CD4-positive, alpha-beta T cell (primary cell): ENCODE data around the gene SH3RF3. TPM values are rescaled to one million over a fixed set of nuclear protein-coding genes. Genes with fewer than 3 reads are reported as not detected.

Experiments used
- ATAC-seq: fragments of 200-7000 bp; cut with Tn5 transposase; one replicate; pipeline ENCODE4 v1.10.0; 2022; ENCODE audit warnings: mild to moderate bottlenecking; ENCODE audit not compliant: poor library complexity
- CTCF ChIA-PET: fragments of 350-600 bp; sonication (Branson Sonifier 250); formaldehyde crosslinking; loops from one replicate; lab custom pipeline; 2021; ENCODE audit warnings: antibody characterized with exemption, inconsistent platforms; lab: Charles Lee
- POLR2A ChIA-PET: fragments of 350-600 bp; sonication (Branson Sonifier 250); formaldehyde crosslinking; loops from one replicate; lab custom pipeline; 2021; ENCODE audit warnings: antibody characterized with exemption, inconsistent platforms; lab: Charles Lee
- DNase-seq, 14 experiments: peaks; one replicate each; pipeline ENCODE4 v3.0.0-alpha.2; 2013 to 2020; ENCODE audit warnings: mixed read lengths in 2 of 14
- H3K27ac ChIP-seq, 2 donors: one replicate each; pipeline versions ENCODE4 v1.5.1 to v1.7.0; 2013; ENCODE audit warnings: low read length in 2 of 2, low read depth in 1 of 2, mild to moderate bottlenecking in 1 of 2
- H3K27me3 ChIP-seq, 2 experiments: 1 replicate in 1 of 2; 2 replicates in 1 of 2; pipeline versions ENCODE4 v1.6.1 to v1.7.0; 2013; ENCODE audit warnings: low read length in 2 of 2, control low read depth in 1 of 2, mild to moderate bottlenecking in 1 of 2, moderate library complexity in 1 of 2; ENCODE audit not compliant: insufficient read depth in 2 of 2, control insufficient read depth in 1 of 2
- H3K36me3 ChIP-seq: one replicate; pipeline ENCODE4 v1.6.1; 2013; ENCODE audit warnings: low read length, control low read depth; ENCODE audit not compliant: insufficient read depth
- H3K4me1 ChIP-seq: one replicate; pipeline ENCODE4 v1.6.1; 2013; ENCODE audit warnings: low read length, control low read depth; ENCODE audit not compliant: insufficient read depth
- H3K4me3 ChIP-seq: one replicate; pipeline ENCODE4 v1.5.1; 2013; ENCODE audit warnings: mild to moderate bottlenecking, low read length, moderate library complexity
- H3K9me3 ChIP-seq, 2 experiments: 1 replicate in 1 of 2; 2 replicates in 1 of 2; pipeline versions ENCODE4 v1.6.1 to v1.7.0; 2013; ENCODE audit warnings: low read length in 2 of 2, mild to moderate bottlenecking in 2 of 2, control low read depth in 1 of 2, moderate library complexity in 1 of 2; ENCODE audit not compliant: control insufficient read depth in 1 of 2, insufficient read depth in 1 of 2
- H3K27ac Mint-ChIP-seq: one replicate; pipeline ENCODE4 v1.8.0; 2020; ENCODE audit warnings: mixed read lengths
- H3K27me3 Mint-ChIP-seq: one replicate; pipeline ENCODE4 v1.8.0; 2021; ENCODE audit warnings: mixed read lengths
- H3K36me3 Mint-ChIP-seq: one replicate; pipeline ENCODE4 v1.8.0; 2021; ENCODE audit warnings: low read depth, mixed read lengths
- H3K4me1 Mint-ChIP-seq: one replicate; pipeline ENCODE4 v1.8.0; 2021; ENCODE audit warnings: low read depth, mixed read lengths
- H3K4me3 Mint-ChIP-seq: one replicate; pipeline ENCODE4 v1.8.0; 2020; ENCODE audit warnings: mild to moderate bottlenecking, mixed read lengths
- H3K9me3 Mint-ChIP-seq: one replicate; pipeline ENCODE4 v1.8.0; 2020; ENCODE audit warnings: mixed read lengths
- intact Hi-C, 2 experiments: fragments of 100-400 bp; cut with DNase I in 1 of 2; cut with micrococcal nuclease in 1 of 2; formaldehyde crosslinking; loops; one replicate each; pipeline versions ENCODE4 v1.15.1 to v1.9.0; 2023 to 2025; cut with DNase I, micrococcal nuclease
- total RNA-seq, 174 experiments: library from RNA in 2 of 174; stranded (reverse) in 2 of 174; gene quantifications; one replicate each; pipeline ENCODE4 v1.2.3 and lab custom pipeline; 2021 to 2026
- TF ChIP-seq, protein P1 (sequence below): fragments of 200-600 bp; IDR thresholded peaks from one replicate; pipeline ENCODE4 v1.8.0; 2022; ENCODE audit warnings: antibody characterized with exemption, mild to moderate bottlenecking

The SH3RF3 gene
- total RNA-seq, 2 experiments from 2014 or later = 5.2 to 5.9 TPM

GRCh38 chr2:109351164-109351756 lies 222.3 kb downstream of the SH3RF3 start:
- H3K36me3 Mint-ChIP-seq = no peaks in the 10 kb centered on the region
- Histone ChIP-seq H3K27me3 (no peaks in the 10 kb centered on the region), H3K4me1 (peaks cover 44% of the 10 kb centered on the region), H3K4me3 (no peak overlapping the region), H3K36me3 (no peaks in the 10 kb centered on the region), H3K9me3 (peaks cover 0 to 11% of the 10 kb centered on the region in 2 experiments), H3K27ac (no peak overlapping the region)
- peak overlapping the region; percentile 87 for H3K27ac Mint-ChIP-seq
- CTCF ChIA-PET = no interaction called here
- DNase-seq = peak in 4 of 14 experiments; percentile 5 to 39 (median 22)
- H3K4me1 Mint-ChIP-seq = peaks cover 46% of the 10 kb centered on the region
- no peaks in the 10 kb centered on the region for H3K27me3 Mint-ChIP-seq
- H3K9me3 Mint-ChIP-seq = no peaks in the 10 kb centered on the region
- intact Hi-C loops = no loop called here
- TF ChIP-seq, protein P1, sequence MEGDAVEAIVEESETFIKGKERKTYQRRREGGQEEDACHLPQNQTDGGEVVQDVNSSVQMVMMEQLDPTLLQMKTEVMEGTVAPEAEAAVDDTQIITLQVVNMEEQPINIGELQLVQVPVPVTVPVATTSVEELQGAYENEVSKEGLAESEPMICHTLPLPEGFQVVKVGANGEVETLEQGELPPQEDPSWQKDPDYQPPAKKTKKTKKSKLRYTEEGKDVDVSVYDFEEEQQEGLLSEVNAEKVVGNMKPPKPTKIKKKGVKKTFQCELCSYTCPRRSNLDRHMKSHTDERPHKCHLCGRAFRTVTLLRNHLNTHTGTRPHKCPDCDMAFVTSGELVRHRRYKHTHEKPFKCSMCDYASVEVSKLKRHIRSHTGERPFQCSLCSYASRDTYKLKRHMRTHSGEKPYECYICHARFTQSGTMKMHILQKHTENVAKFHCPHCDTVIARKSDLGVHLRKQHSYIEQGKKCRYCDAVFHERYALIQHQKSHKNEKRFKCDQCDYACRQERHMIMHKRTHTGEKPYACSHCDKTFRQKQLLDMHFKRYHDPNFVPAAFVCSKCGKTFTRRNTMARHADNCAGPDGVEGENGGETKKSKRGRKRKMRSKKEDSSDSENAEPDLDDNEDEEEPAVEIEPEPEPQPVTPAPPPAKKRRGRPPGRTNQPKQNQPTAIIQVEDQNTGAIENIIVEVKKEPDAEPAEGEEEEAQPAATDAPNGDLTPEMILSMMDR = no peak
- no peak overlapping the region for H3K4me3 Mint-ChIP-seq
- no peak for ATAC-seq
- POLR2A ChIA-PET = interaction anchor here (1.1 to 1.7 kb wide), 2 partner anchors 10 to 319 kb away, joined by 3 to 6 read pairs; no protein-coding TSS in a partner anchor

DNA sequence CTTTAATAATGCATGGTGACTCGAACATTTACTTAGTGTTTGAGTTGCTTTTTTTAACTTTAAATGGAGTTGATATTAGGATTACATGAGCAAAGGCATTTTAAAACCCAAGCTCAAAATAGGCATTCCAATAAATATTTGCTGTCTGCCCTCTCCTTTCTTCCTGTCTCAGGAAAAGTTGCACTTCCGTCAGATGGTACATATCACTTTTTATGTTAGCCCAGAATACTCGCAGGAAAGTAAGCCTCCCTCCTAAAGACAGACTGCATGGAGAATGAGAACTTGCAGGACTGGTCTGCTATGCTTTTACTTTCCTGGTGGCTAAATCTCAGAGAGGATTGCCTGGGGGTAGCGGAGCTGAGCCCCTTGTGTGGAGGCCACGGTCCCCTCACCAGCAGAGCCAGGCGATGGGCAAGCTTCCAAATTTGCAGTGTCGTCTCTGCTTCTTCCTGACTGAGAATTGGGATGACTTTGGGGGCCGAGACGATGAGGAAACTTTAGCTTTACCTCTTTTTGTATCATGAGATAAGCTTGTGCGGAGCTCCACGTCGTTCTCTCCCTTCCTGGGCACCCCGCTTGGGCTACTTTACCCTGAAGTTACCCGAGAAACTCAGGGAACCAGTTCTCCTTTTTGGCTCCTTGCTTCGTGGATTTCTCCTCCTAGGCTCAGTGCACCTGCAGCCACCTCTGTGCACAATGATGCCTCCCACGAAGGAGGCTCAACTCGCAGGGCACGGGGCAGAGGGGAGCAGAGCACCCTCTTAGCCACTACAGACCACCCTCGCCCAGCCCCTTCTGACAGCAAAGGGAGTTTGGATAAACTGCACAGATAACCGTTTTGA lies 223.3 kb downstream of the SH3RF3 start:
- Mint-ChIP-seq H3K36me3 (no peaks in the 10 kb centered on the region), H3K27ac (peak overlapping the region; percentile 87), H3K9me3 (no peaks in the 10 kb centered on the region), H3K4me3 (peak overlapping the region; percentile 40), H3K27me3 (no peaks in the 10 kb centered on the region), H3K4me1 (peaks cover 41% of the 10 kb centered on the region)
- DNase-seq (no peak), ATAC-seq (no peak)
- H3K4me3 ChIP-seq = no peak overlapping the region
- peaks cover 0 to 11% of the 10 kb centered on the region in 2 experiments for H3K9me3 ChIP-seq
- no peaks in the 10 kb centered on the region for H3K27me3 ChIP-seq
- TF ChIP-seq, protein P1 = no peak
- intact Hi-C loops = no loop called here
- POLR2A ChIA-PET = no interaction called here
- H3K36me3 ChIP-seq = no peaks in the 10 kb centered on the region
- H3K4me1 ChIP-seq = peaks cover 39% of the 10 kb centered on the region
- H3K27ac ChIP-seq = no peak overlapping the region
- CTCF ChIA-PET = no interaction called here

GRCh38 chr2:109352898-109353689 lies 224.1 kb downstream of the SH3RF3 start:
- intact Hi-C loops = no loop called here
- no peak overlapping the region for H3K4me3 ChIP-seq
- H3K27me3 Mint-ChIP-seq = no peaks in the 10 kb centered on the region
- H3K4me1 ChIP-seq = peaks cover 31% of the 10 kb centered on the region
- peaks cover 3% of the 10 kb centered on the region for H3K36me3 Mint-ChIP-seq
- no peak overlapping the region for H3K4me3 Mint-ChIP-seq
- TF ChIP-seq, protein P1 = no peak
- no peak overlapping the region for H3K27ac ChIP-seq
- H3K36me3 ChIP-seq = no peaks in the 10 kb centered on the region
- no peak for ATAC-seq
- peaks cover 37% of the 10 kb centered on the region for H3K4me1 Mint-ChIP-seq
- H3K27me3 ChIP-seq = no peaks in the 10 kb centered on the region
- POLR2A ChIA-PET = no interaction called here
- H3K27ac Mint-ChIP-seq = no peak overlapping the region
- peaks cover 0 to 11% of the 10 kb centered on the region in 2 experiments for H3K9me3 ChIP-seq
- H3K9me3 Mint-ChIP-seq = peaks cover 3% of the 10 kb centered on the region
- DNase-seq = no peak
- CTCF ChIA-PET = no interaction called here
